ENCODE results near the gene PLXNA4. TPM values are rescaled to one million over a fixed set of nuclear protein-coding genes. Genes with fewer than 3 reads are reported as not detected.
A peak's percentile ranks its signal among the peaks of the same experiment; 100 is the strongest.

Gene PLXNA4
- total and polyA plus RNA-seq, 2 experiments from 2014 or later = 0.32 TPM; not detected in 1

DNA sequence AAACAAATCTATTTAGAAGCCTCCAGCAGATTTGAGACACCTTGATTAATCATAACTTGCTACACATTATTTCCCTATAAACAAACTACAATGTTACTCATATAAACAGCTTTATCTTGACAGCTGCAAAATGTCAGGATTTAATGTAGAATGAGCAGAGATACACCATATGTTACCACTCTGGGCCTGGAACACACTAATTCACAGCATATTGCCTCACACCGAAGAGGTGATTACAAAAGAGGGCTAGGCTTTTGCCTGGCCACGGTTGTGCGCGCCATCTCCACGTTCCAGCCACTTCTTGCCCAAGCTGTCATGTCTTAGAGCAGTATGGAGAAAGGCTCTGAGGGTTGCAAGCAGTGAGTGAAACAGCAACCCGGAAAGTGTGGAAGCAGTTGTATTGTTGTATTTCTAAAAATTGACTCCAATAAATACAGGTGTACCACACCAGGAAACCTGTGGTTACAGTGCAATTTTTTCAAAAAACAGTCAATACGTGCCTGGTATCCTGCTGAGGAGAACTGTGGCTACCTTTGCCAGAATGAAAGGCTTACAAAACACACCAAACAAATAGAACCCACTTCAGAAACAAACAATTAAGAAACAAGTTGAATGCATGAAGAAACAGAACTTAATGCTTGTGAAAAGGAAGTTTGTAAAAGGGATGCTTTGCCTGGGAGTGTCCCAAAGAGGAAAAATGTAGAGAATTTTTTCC, 498.1 kb downstream of the PLXNA4 start:
- Histone ChIP-seq H4K20me1 (ENCODE audit: insufficient read depth) (no peaks in the 10 kb centered on the region), H3K4me3 (no peak overlapping the region), H3K36me3 (ENCODE audit: low read depth) (no peaks in the 10 kb centered on the region), H3F3A (ENCODE audit: insufficient read depth) (no peaks in the 10 kb centered on the region), H3K27me3 (replicated peaks; ENCODE audit: insufficient read depth) (no peaks in the 10 kb centered on the region), H3K79me2 (ENCODE audit: insufficient read depth) (no peaks in the 10 kb centered on the region), H3K9ac (no peak overlapping the region), H3K9me3 (ENCODE audit: low read depth) (no peaks in the 10 kb centered on the region), H3K4me2 (ENCODE audit: unreplicated experiment) (no peak overlapping the region), H3K4me1 (ENCODE audit: insufficient read depth) (peaks cover 26% of the 10 kb centered on the region), H3K27ac (no peak overlapping the region), H3K9me2 (ENCODE audit: insufficient read depth) (no peaks in the 10 kb centered on the region), H2AFZ (no peak overlapping the region)
- in situ Hi-C loops (cut with MboI) = no loop called here
- no peak for DNase-seq
- TF ChIP-seq EZH2phosphoT487 (IDR thresholded peaks at IDR 0.05; ENCODE audit: insufficient read depth, low read depth) = no peak
- no peak for TF ChIP-seq EZH2 (IDR thresholded peaks at IDR 0.05; ENCODE audit: insufficient read depth, poor library complexity, severe bottlenecking)
- 80 to 85% methylated on average over 7 of the region's 7 CpGs for WGBS, 2 experiments (ENCODE audit: low coverage in 1 of 2, low lambda C conversion rate in 2 of 2, missing lambda C conversion rate in 2 of 2)

DNA sequence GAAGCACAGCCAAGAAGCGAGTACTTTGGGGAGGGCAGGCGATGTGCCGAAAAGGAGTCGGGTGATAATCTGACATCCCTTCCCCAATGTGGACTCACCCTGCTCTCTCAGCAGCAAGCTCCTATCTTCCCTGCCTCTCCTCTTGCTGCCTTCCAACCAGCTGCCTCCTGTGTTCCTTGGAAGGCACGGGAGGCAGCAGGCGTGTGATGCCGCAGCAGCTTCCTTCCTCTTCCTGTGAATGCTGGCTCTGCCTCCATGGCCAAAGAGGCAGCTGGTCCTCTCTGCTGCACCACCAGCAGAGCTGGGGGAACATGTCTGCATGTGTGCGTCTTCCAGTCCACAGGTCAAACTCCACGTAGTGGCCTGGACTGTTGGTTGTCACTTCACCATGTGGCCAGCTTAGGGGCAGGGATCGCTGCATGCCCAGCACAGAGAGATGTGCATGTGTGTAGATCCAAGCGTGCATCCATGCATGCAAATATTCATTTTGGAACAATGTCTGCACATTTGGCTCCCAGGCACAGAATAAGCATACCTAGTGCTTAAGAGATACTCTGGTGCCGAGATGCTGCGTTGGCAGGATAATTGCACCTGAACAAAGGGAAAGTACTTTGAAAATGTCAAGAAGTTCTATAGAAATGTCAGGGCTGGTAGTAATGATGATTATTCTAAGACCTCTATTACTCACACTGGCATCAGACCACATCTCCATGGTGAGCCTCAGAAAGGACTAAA, 499.8 kb downstream of the PLXNA4 start:
- H3K79me2 ChIP-seq (ENCODE audit: insufficient read depth) = no peaks in the 10 kb centered on the region
- H3K4me3 ChIP-seq = no peak overlapping the region
- peaks cover 14% of the 10 kb centered on the region for H3K4me1 ChIP-seq (ENCODE audit: insufficient read depth)
- no peak overlapping the region for H3K9ac ChIP-seq
- no peaks in the 10 kb centered on the region for H3K27me3 ChIP-seq (replicated peaks; ENCODE audit: insufficient read depth)
- H3F3A ChIP-seq (ENCODE audit: insufficient read depth) = no peaks in the 10 kb centered on the region
- H2AFZ ChIP-seq = no peak overlapping the region
- DNase-seq = peak; percentile 24
- no peak overlapping the region for H3K27ac ChIP-seq
- H3K9me3 ChIP-seq (ENCODE audit: low read depth) = no peaks in the 10 kb centered on the region
- in situ Hi-C loops (cut with MboI) = no loop called here
- H3K36me3 ChIP-seq (ENCODE audit: low read depth) = no peaks in the 10 kb centered on the region
- no peak for TF ChIP-seq EZH2 (IDR thresholded peaks at IDR 0.05; ENCODE audit: insufficient read depth, poor library complexity, severe bottlenecking)
- TF ChIP-seq EZH2phosphoT487 (IDR thresholded peaks at IDR 0.05; ENCODE audit: insufficient read depth, low read depth) = no peak
- H3K4me2 ChIP-seq (ENCODE audit: unreplicated experiment) = no peak overlapping the region
- whole genome bisulfite sequencing, 2 experiments (ENCODE audit: low coverage in 1 of 2, low lambda C conversion rate in 2 of 2, missing lambda C conversion rate in 2 of 2) = 73% methylated on average over 12 to 13 of the region's 13 CpGs
- no peaks in the 10 kb centered on the region for H3K9me2 ChIP-seq (ENCODE audit: insufficient read depth)
- H4K20me1 ChIP-seq (ENCODE audit: insufficient read depth) = no peaks in the 10 kb centered on the region

DNA sequence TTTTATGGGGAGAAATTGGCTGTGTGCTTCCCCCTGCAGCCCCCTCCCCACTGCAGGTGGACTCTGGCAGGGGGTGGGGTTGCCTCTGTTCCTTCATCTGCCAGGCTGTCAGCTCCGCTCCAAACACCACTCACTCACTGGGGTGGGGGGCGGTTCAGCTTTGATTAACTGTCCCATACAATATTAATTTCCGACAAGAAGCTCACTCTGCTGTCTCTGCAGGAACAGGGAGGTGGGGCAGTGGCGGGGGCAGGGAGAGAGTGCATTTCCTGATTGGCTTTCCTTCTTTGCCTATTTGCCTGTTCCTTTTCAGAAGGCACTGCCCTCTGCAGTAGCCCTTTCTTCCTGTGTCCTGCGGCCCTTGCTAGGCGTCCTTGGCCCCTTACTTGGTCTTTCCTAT, 500.8 kb downstream of the PLXNA4 start:
- in situ Hi-C loops (cut with MboI) = no loop called here
- WGBS, 2 experiments (ENCODE audit: low coverage in 1 of 2, low lambda C conversion rate in 2 of 2, missing lambda C conversion rate in 2 of 2) = 6 to 16% methylated on average over 6 of the region's 6 CpGs
- Histone ChIP-seq H2AFZ (no peak overlapping the region), H4K20me1 (ENCODE audit: insufficient read depth) (no peaks in the 10 kb centered on the region), H3K36me3 (ENCODE audit: low read depth) (no peaks in the 10 kb centered on the region), H3K4me3 (no peak overlapping the region), H3K9me2 (ENCODE audit: insufficient read depth) (no peaks in the 10 kb centered on the region), H3K9me3 (ENCODE audit: low read depth) (no peaks in the 10 kb centered on the region), H3K4me1 (ENCODE audit: insufficient read depth) (peaks cover 4% of the 10 kb centered on the region), H3K27ac (no peak overlapping the region), H3K4me2 (ENCODE audit: unreplicated experiment) (no peak overlapping the region), H3K27me3 (replicated peaks; ENCODE audit: insufficient read depth) (no peaks in the 10 kb centered on the region), H3K9ac (no peak overlapping the region), H3F3A (ENCODE audit: insufficient read depth) (no peaks in the 10 kb centered on the region), H3K79me2 (ENCODE audit: insufficient read depth) (no peaks in the 10 kb centered on the region)
- DNase-seq = peak; percentile 8
- no peak for TF ChIP-seq EZH2phosphoT487 (IDR thresholded peaks at IDR 0.05; ENCODE audit: insufficient read depth, low read depth)
- TF ChIP-seq EZH2 (IDR thresholded peaks at IDR 0.05; ENCODE audit: insufficient read depth, poor library complexity, severe bottlenecking) = no peak

DNA sequence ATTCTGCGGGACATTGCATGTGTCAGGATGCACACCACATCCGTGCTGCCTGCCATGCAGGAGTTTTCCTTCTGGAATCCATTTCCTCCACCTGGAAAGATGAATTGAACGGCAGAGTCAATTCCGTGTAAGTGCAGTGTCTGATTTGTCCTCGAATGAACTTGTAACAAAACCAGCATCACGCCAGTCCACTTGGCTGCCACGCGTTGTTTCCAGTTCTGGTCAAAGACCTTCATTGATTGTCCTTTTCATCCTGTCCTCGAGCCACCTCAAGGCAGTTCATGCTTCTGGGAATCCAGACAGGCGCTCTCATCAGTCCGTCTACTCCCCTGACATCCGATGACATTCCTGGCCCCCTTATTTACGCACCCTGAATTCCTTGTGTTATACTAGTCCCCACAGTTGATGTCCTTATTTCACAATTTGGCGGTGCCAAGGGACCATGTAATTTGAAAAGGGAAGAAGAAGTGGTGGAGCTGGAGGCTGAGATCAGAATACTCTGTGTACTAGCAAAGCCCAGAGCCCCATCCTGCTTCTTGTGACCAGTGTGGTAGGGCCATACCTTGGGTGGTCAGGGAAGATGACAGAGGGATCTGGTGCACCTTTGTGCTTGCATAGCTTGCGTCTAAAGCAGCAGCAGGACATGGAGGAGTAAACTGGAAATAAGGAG, 502.2 kb downstream of the PLXNA4 start:
- H2AFZ ChIP-seq = no peak overlapping the region
- no peaks in the 10 kb centered on the region for H4K20me1 ChIP-seq (ENCODE audit: insufficient read depth)
- H3K9me2 ChIP-seq (ENCODE audit: insufficient read depth) = no peaks in the 10 kb centered on the region
- H3K4me3 ChIP-seq = no peak overlapping the region
- H3K27ac ChIP-seq = no peak overlapping the region
- no peaks in the 10 kb centered on the region for H3K9me3 ChIP-seq (ENCODE audit: low read depth)
- no peak for DNase-seq
- H3K9ac ChIP-seq = no peak overlapping the region
- H3K36me3 ChIP-seq (ENCODE audit: low read depth) = no peaks in the 10 kb centered on the region
- in situ Hi-C loops (cut with MboI) = no loop called here
- H3K27me3 ChIP-seq (replicated peaks; ENCODE audit: insufficient read depth) = no peaks in the 10 kb centered on the region
- TF ChIP-seq EZH2 (IDR thresholded peaks at IDR 0.05; ENCODE audit: insufficient read depth, poor library complexity, severe bottlenecking) = no peak
- no peaks in the 10 kb centered on the region for H3K79me2 ChIP-seq (ENCODE audit: insufficient read depth)
- no peak overlapping the region for H3K4me2 ChIP-seq (ENCODE audit: unreplicated experiment)
- no peaks in the 10 kb centered on the region for H3K4me1 ChIP-seq (ENCODE audit: insufficient read depth)
- 79 to 80% methylated on average over 15 of the region's 15 CpGs for WGBS, 2 experiments (ENCODE audit: low coverage in 1 of 2, low lambda C conversion rate in 2 of 2, missing lambda C conversion rate in 2 of 2)
- no peaks in the 10 kb centered on the region for H3F3A ChIP-seq (ENCODE audit: insufficient read depth)

All from GM23248 (cell line).